Prostate gland (tissue), 2 donors: ENCODE data around the gene OVCH1. TPM values are rescaled to one million over a fixed set of nuclear protein-coding genes. Genes with fewer than 3 reads are reported as not detected.
"Not testable (repeated sequence)": the region's sequence is repeated elsewhere in the genome, so short reads cannot be mapped to it uniquely, and the experiment has no call there.

Source experiments
- DNase-seq: peaks from one replicate; pipeline ENCODE4 v3.0.0-alpha.2; 2019; ENCODE audit warnings: low spot score
- H3K27ac ChIP-seq, 2 donors: fragments of 200-600 bp; sonication (generic); 2 replicates each; pipeline ENCODE4 v1.5.1; 2017 to 2019
- H3K27me3 ChIP-seq: fragments of 200-600 bp; sonication (generic); replicated peaks from 2 replicates; pipeline ENCODE4 v1.5.1; 2019; ENCODE audit not compliant: insufficient read depth
- H3K36me3 ChIP-seq, 2 donors: fragments of 200-600 bp; sonication (generic); 1 replicate in 1 of 2; 2 replicates in 1 of 2; pipeline versions ENCODE4 v1.5.1 to v1.8.1; 2017 to 2019
- H3K4me1 ChIP-seq: fragments of 200-600 bp; sonication (generic); replicated peaks from 2 replicates; pipeline ENCODE4 v1.5.1; 2019
- H3K4me3 ChIP-seq, 2 donors: fragments of 200-600 bp; sonication (generic); 2 replicates each; pipeline ENCODE4 v1.5.1; 2017 to 2019
- H3K9me3 ChIP-seq: fragments of 200-600 bp; sonication (generic); 2 replicates; pipeline ENCODE4 v1.5.1; 2017
- POLR2A ChIP-seq: fragments of 450-650 bp; IDR thresholded peaks from one replicate; pipeline ENCODE4 v1.6.1; 2016; ENCODE audit warnings: antibody characterized with exemption, mild to moderate bottlenecking
- POLR2AphosphoS5 ChIP-seq: sonication (generic); formaldehyde crosslinking; IDR thresholded peaks from one replicate; pipeline ENCODE4 v1.6.1; 2017; ENCODE audit warnings: antibody characterized with exemption
- WGBS: methylation state at CpG from one replicate; pipeline ENCODE4 v1.1.5; 2018; 5-methylcytosine and 5-hydroxymethylcytosine counted together
- intact Hi-C: fragments of 100-400 bp; cut with DNase I; formaldehyde crosslinking; loops from one replicate; pipeline ENCODE4 v1.14.2; 2022
- total RNA-seq, 2 donors: library from RNA; depleted of rRNA; stranded (reverse); fragments of >200 nt; gene quantifications; one replicate each; pipeline ENCODE4 v1.1.0, GENCODE V29; 2016
- TF ChIP-seq, protein P1 (sequence below), 4 experiments: fragments of 200-600 bp in 2 of 4; fragments of 450-650 bp in 2 of 4; sonication (generic) in 2 of 4; IDR thresholded peaks; 1 replicate in 3 of 4; 2 replicates in 1 of 4; pipeline ENCODE4 v1.5.1; 2016 to 2019; ENCODE audit warnings: antibody characterized with exemption in 4 of 4, mild to moderate bottlenecking in 2 of 4, moderate library complexity in 2 of 4

The OVCH1 gene
- total RNA-seq, 2 donors from 2014 or later, result not detected

DNA sequence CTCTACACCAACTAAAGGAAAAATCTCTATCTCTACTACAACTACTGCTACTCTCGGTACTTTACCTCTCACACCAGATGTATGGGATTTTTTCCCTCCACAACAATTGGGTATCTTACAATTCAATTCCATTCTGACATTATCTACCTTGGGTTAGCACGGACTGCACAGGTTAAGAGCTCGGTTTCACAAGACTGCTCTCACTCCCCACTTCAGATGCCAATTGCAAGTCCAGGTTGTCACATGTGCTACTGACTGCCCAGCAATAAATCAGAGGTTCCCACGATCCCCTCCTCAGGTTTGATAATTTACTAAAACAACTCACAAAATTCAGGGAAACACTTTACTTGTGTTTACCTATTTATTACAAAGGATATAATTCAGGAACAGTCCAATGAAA is 58.0 kb downstream of the OVCH1 start:
- H3K4me3 ChIP-seq, result no peak overlapping the region
- no peak for DNase-seq
- H3K36me3 ChIP-seq, result no peaks in the 10 kb centered on the region
- H3K27ac ChIP-seq, result no peak overlapping the region
- no peaks in the 10 kb centered on the region for H3K4me1 ChIP-seq
- H3K27me3 ChIP-seq, result no peaks in the 10 kb centered on the region
- WGBS, result 74% methylated on average over 4 of the region's 4 CpGs
- intact Hi-C loops, result no loop called here
- no peaks in the 10 kb centered on the region for H3K9me3 ChIP-seq
- TF ChIP-seq, protein P1, sequence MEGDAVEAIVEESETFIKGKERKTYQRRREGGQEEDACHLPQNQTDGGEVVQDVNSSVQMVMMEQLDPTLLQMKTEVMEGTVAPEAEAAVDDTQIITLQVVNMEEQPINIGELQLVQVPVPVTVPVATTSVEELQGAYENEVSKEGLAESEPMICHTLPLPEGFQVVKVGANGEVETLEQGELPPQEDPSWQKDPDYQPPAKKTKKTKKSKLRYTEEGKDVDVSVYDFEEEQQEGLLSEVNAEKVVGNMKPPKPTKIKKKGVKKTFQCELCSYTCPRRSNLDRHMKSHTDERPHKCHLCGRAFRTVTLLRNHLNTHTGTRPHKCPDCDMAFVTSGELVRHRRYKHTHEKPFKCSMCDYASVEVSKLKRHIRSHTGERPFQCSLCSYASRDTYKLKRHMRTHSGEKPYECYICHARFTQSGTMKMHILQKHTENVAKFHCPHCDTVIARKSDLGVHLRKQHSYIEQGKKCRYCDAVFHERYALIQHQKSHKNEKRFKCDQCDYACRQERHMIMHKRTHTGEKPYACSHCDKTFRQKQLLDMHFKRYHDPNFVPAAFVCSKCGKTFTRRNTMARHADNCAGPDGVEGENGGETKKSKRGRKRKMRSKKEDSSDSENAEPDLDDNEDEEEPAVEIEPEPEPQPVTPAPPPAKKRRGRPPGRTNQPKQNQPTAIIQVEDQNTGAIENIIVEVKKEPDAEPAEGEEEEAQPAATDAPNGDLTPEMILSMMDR (IDR thresholded peaks at IDR 0.05), result no peak
- TF ChIP-seq POLR2AphosphoS5, result no peak
- TF ChIP-seq POLR2A, result no peak

DNA sequence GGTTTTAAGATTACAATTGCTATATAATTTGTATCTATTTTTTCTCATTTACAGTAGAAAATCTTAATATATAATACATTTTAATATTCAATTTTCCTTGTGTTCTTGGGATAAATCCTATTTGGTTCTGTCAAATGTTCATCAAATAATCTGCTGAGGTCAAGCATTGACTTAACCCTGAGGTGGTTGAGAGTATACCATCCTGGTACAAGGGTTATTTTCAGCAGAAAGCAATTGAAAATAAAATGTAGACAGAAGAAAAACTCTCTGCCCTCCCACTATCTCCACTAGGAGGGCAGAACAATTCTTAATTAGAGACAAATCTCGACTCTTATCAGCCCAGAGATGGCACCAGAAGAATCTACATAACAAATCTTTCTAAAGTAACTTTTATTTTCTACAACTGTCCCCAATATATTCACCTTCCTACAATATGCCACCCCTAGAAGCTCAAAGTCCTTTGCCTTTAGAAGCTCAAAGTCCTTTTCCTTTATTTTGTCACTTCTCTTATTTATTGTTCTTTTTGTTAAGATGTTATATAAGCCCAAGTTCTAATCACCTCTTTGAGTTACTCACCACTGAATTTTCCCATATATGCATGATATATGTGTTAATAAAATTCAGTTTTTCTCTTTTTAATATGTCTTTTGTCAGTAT is 58.6 kb downstream of the OVCH1 start:
- Histone ChIP-seq H3K9me3 (no peaks in the 10 kb centered on the region), H3K27ac (no peak overlapping the region), H3K27me3 (no peaks in the 10 kb centered on the region), H3K36me3 (no peaks in the 10 kb centered on the region), H3K4me1 (no peaks in the 10 kb centered on the region), H3K4me3 (no peak overlapping the region)
- no peak for DNase-seq
- no peak for TF ChIP-seq POLR2A
- TF ChIP-seq, protein P1 (IDR thresholded peaks at IDR 0.05), result no peak
- no peak for TF ChIP-seq POLR2AphosphoS5
- intact Hi-C loops, result no loop called here
- 83% methylated on average over 1 of the region's 1 CpG for WGBS

DNA sequence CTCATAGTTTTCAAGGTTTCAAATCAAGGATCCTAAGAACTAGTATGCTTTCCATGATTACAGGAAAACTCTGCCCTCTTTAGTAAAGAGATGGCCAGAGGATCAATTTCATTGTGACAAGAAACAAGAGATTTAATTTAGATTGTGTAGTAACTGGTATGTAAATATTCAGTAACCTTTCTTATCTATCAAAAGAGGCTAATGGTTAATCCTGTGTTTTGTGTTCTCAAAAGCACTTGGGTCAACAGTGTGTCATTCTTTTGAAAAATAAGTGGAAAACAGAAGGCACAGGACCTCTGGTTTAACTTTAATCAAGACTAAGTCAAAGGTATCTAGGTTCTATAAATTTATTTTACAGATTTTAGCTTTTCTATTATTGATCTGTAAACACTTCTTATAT is 59.9 kb downstream of the OVCH1 start:
- Histone ChIP-seq H3K9me3 (no peaks in the 10 kb centered on the region), H3K27me3 (no peaks in the 10 kb centered on the region), H3K4me3 (no peak overlapping the region), H3K36me3 (no peaks in the 10 kb centered on the region), H3K27ac (no peak overlapping the region), H3K4me1 (no peaks in the 10 kb centered on the region)
- TF ChIP-seq POLR2A, result no peak
- TF ChIP-seq POLR2AphosphoS5, result no peak
- TF ChIP-seq, protein P1 (IDR thresholded peaks at IDR 0.05), result no peak
- no peak for DNase-seq
- intact Hi-C loops, result no loop called here

DNA sequence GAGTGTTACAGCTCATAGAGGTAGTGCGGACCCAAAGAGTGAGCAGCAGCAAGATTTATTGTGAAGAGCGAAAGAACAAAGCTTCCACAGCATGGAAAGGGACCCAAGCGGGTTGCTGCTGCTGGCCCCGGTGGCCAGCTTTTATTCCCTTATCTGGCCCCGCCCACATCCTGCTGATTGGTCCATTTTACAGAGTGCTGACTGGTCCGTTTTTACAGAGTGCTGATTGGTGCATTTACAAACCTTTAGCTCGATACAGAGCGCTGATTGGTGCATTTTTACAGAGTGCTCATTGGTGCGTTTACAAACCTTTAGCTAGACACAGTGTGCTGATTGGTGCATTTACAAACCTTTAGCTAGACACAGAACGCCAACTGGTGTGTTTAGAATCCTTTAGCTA is 60.7 kb downstream of the OVCH1 start:
- H3K36me3 ChIP-seq, DNase-seq, intact Hi-C loops, H3K4me3 ChIP-seq, H3K27ac ChIP-seq, H3K9me3 ChIP-seq, H3K27me3 ChIP-seq, H3K4me1 ChIP-seq: not testable (repeated sequence)
- WGBS, result 94% methylated on average over 10 of the region's 10 CpGs

DNA sequence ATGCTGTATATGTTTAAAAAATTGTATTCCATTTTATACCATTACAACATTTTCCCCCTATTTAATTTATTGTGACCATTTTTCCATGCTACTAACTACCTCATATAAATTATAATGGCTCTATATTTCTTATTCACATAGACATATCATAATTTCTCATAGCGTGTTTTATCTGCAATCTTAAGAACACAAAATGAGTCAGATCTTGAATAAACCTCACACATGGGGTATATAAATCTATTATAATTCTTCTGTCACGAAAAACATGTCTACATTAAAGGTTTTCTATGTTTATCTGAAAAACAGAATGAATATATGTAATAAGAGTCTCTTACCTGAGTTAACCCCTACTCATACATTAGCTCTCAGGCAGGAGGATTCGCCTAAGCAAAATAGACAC is 66.0 kb downstream of the OVCH1 start:
- no peak overlapping the region for H3K27ac ChIP-seq
- H3K4me3 ChIP-seq, result no peak overlapping the region
- DNase-seq, result no peak
- TF ChIP-seq, protein P1 (IDR thresholded peaks at IDR 0.05), result no peak
- TF ChIP-seq POLR2A (no peak), POLR2AphosphoS5 (no peak)
- WGBS, result 47% methylated on average over 3 of the region's 3 CpGs
- intact Hi-C loops, result no loop called here
- H3K9me3 ChIP-seq, result no peaks in the 10 kb centered on the region
- H3K27me3 ChIP-seq, result no peaks in the 10 kb centered on the region
- no peaks in the 10 kb centered on the region for H3K4me1 ChIP-seq
- no peaks in the 10 kb centered on the region for H3K36me3 ChIP-seq
